ENCODE data around the gene FAM118B. TPM values are rescaled to one million over a fixed set of nuclear protein-coding genes. Genes with fewer than 3 reads are reported as not detected.
A peak's percentile ranks its signal among the peaks of the same experiment; 100 is the strongest.

FAM118B gene
- polyA plus RNA-seq, 4 donors: 20.2 to 30.3 (median 25.5) TPM

- 55 to 73% (median 60%) methylated on average over 22 of the region's 22 CpGs for WGBS, 3 donors
- no peak overlapping the region for H3K4me3 ChIP-seq (ENCODE audit: low read depth in 1 of 3, low read length in 3 of 3)
- peaks cover 0 to 32% (median 0%) of the 10 kb centered on the region in 3 donors for H3K4me1 ChIP-seq (ENCODE audit: control insufficient read depth in 3 of 3, insufficient read depth in 2 of 3, low read depth in 1 of 3, low read length in 2 of 3)
- no peaks in the 10 kb centered on the region for H3K9me3 ChIP-seq (ENCODE audit: control insufficient read depth in 2 of 2, insufficient read depth in 1 of 2, low read depth in 1 of 2, low read length in 1 of 2)
- DNase-seq (peak in 1 of 2 donors; percentile 74), FAIRE-seq (no peak)
- peaks cover 0 to 66% (median 0%) of the 10 kb centered on the region in 3 donors for H3K36me3 ChIP-seq (ENCODE audit: control insufficient read depth in 3 of 3, insufficient read depth in 2 of 3, low read depth in 1 of 3, low read length in 3 of 3)
- H3K27me3 ChIP-seq (ENCODE audit: control insufficient read depth in 3 of 3, insufficient read depth in 3 of 3, low read length in 3 of 3): no peaks in the 10 kb centered on the region
- peak overlapping the region in 1 of 3 donors; percentile 63 for H3K27ac ChIP-seq (ENCODE audit: low read depth in 1 of 3, low read length in 2 of 3)
Measured at GRCh38 chr11:126189109-126189929, 22.3 kb upstream of the FAM118B start.

GRCh38 chr11:126190792-126191191, 20.8 kb upstream of the FAM118B start:
- no peaks in the 10 kb centered on the region for H3K27me3 ChIP-seq (ENCODE audit: control insufficient read depth in 3 of 3, insufficient read depth in 3 of 3, low read length in 3 of 3)
- H3K4me3 ChIP-seq (ENCODE audit: low read depth in 1 of 3, low read length in 3 of 3): no peak overlapping the region
- peaks cover 0 to 67% (median 0%) of the 10 kb centered on the region in 3 donors for H3K36me3 ChIP-seq (ENCODE audit: control insufficient read depth in 3 of 3, insufficient read depth in 2 of 3, low read depth in 1 of 3, low read length in 3 of 3)
- peaks cover 0 to 19% (median 0%) of the 10 kb centered on the region in 3 donors for H3K4me1 ChIP-seq (ENCODE audit: control insufficient read depth in 3 of 3, insufficient read depth in 2 of 3, low read depth in 1 of 3, low read length in 2 of 3)
- no peak for DNase-seq
- no peaks in the 10 kb centered on the region for H3K9me3 ChIP-seq (ENCODE audit: control insufficient read depth in 2 of 2, insufficient read depth in 1 of 2, low read depth in 1 of 2, low read length in 1 of 2)
- whole genome bisulfite sequencing, 3 donors: 93 to 97% (median 96%) methylated on average over 14 of the region's 14 CpGs
- H3K27ac ChIP-seq (ENCODE audit: low read depth in 1 of 3, low read length in 2 of 3): no peak overlapping the region
- no peak for FAIRE-seq

GRCh38 chr11:126191379-126192073, 20.1 kb upstream of the FAM118B start:
- no peak for FAIRE-seq
- peaks cover 0 to 67% (median 0%) of the 10 kb centered on the region in 3 donors for H3K36me3 ChIP-seq (ENCODE audit: control insufficient read depth in 3 of 3, insufficient read depth in 2 of 3, low read depth in 1 of 3, low read length in 3 of 3)
- no peak overlapping the region for H3K27ac ChIP-seq (ENCODE audit: low read depth in 1 of 3, low read length in 2 of 3)
- DNase-seq: no peak
- 88 to 96% (median 92%) methylated on average over 11 of the region's 11 CpGs for WGBS, 3 donors
- no peaks in the 10 kb centered on the region for H3K27me3 ChIP-seq (ENCODE audit: control insufficient read depth in 3 of 3, insufficient read depth in 3 of 3, low read length in 3 of 3)
- H3K4me1 ChIP-seq (ENCODE audit: control insufficient read depth in 3 of 3, insufficient read depth in 2 of 3, low read depth in 1 of 3, low read length in 2 of 3): peaks cover 0 to 19% (median 0%) of the 10 kb centered on the region in 3 donors
- H3K4me3 ChIP-seq (ENCODE audit: low read depth in 1 of 3, low read length in 3 of 3): no peak overlapping the region
- no peaks in the 10 kb centered on the region for H3K9me3 ChIP-seq (ENCODE audit: control insufficient read depth in 2 of 2, insufficient read depth in 1 of 2, low read depth in 1 of 2, low read length in 1 of 2)

- peaks cover 0 to 4% of the 10 kb centered on the region in 2 donors for H3K9me3 ChIP-seq (ENCODE audit: control insufficient read depth in 2 of 2, insufficient read depth in 1 of 2, low read depth in 1 of 2, low read length in 1 of 2)
- no peaks in the 10 kb centered on the region for H3K27me3 ChIP-seq (ENCODE audit: control insufficient read depth in 3 of 3, insufficient read depth in 3 of 3, low read length in 3 of 3)
- DNase-seq: no peak
- peaks cover 1 to 71% (median 4%) of the 10 kb centered on the region in 3 donors for H3K36me3 ChIP-seq (ENCODE audit: control insufficient read depth in 3 of 3, insufficient read depth in 2 of 3, low read depth in 1 of 3, low read length in 3 of 3)
- H3K27ac ChIP-seq (ENCODE audit: low read depth in 1 of 3, low read length in 2 of 3): no peak overlapping the region
- no peak for FAIRE-seq
- H3K4me1 ChIP-seq (ENCODE audit: control insufficient read depth in 3 of 3, insufficient read depth in 2 of 3, low read depth in 1 of 3, low read length in 2 of 3): peaks cover 0 to 13% (median 0%) of the 10 kb centered on the region in 3 donors
- H3K4me3 ChIP-seq (ENCODE audit: low read depth in 1 of 3, low read length in 3 of 3): no peak overlapping the region
- WGBS, 3 donors: 93 to 96% (median 95%) methylated on average over 7 of the region's 7 CpGs
Measured at GRCh38 chr11:126192361-126192760, 19.2 kb upstream of the FAM118B start.

- Histone ChIP-seq H3K9me3 (ENCODE audit: control insufficient read depth in 2 of 2, insufficient read depth in 1 of 2, low read depth in 1 of 2, low read length in 1 of 2) (peaks cover 0 to 11% of the 10 kb centered on the region in 2 donors), H3K27ac (ENCODE audit: low read depth in 1 of 3, low read length in 2 of 3) (no peak overlapping the region), H3K27me3 (ENCODE audit: control insufficient read depth in 3 of 3, insufficient read depth in 3 of 3, low read length in 3 of 3) (no peaks in the 10 kb centered on the region), H3K4me1 (ENCODE audit: control insufficient read depth in 3 of 3, insufficient read depth in 2 of 3, low read depth in 1 of 3, low read length in 2 of 3) (peaks cover 0 to 13% (median 0%) of the 10 kb centered on the region in 3 donors), H3K4me3 (ENCODE audit: low read depth in 1 of 3, low read length in 3 of 3) (no peak overlapping the region), H3K36me3 (ENCODE audit: control insufficient read depth in 3 of 3, insufficient read depth in 2 of 3, low read depth in 1 of 3, low read length in 3 of 3) (peaks cover 5 to 73% (median 11%) of the 10 kb centered on the region in 3 donors)
- 92 to 95% (median 92%) methylated on average over 16 of the region's 16 CpGs for WGBS, 3 donors
- DNase-seq: no peak
- FAIRE-seq: no peak
Measured at GRCh38 chr11:126193038-126193478, 18.5 kb upstream of the FAM118B start.

GRCh38 chr11:126194121-126194543, 17.4 kb upstream of the FAM118B start:
- H3K9me3 ChIP-seq (ENCODE audit: control insufficient read depth in 2 of 2, insufficient read depth in 1 of 2, low read depth in 1 of 2, low read length in 1 of 2): peaks cover 1 to 17% of the 10 kb centered on the region in 2 donors
- 47 to 51% (median 49%) methylated on average over 9 of the region's 9 CpGs for WGBS, 3 donors
- peaks cover 0 to 13% (median 0%) of the 10 kb centered on the region in 3 donors for H3K4me1 ChIP-seq (ENCODE audit: control insufficient read depth in 3 of 3, insufficient read depth in 2 of 3, low read depth in 1 of 3, low read length in 2 of 3)
- no peak overlapping the region for H3K4me3 ChIP-seq (ENCODE audit: low read depth in 1 of 3, low read length in 3 of 3)
- no peak for FAIRE-seq
- peaks cover 11 to 72% (median 12%) of the 10 kb centered on the region in 3 donors for H3K36me3 ChIP-seq (ENCODE audit: control insufficient read depth in 3 of 3, insufficient read depth in 2 of 3, low read depth in 1 of 3, low read length in 3 of 3)
- H3K27me3 ChIP-seq (ENCODE audit: control insufficient read depth in 3 of 3, insufficient read depth in 3 of 3, low read length in 3 of 3): no peaks in the 10 kb centered on the region
- H3K27ac ChIP-seq (ENCODE audit: low read depth in 1 of 3, low read length in 2 of 3): no peak overlapping the region
- DNase-seq: peak; percentile 47 to 68

- Histone ChIP-seq H3K4me1 (ENCODE audit: control insufficient read depth in 3 of 3, insufficient read depth in 2 of 3, low read depth in 1 of 3, low read length in 2 of 3) (peaks cover 0 to 3% (median 0%) of the 10 kb centered on the region in 3 donors), H3K27me3 (ENCODE audit: control insufficient read depth in 3 of 3, insufficient read depth in 3 of 3, low read length in 3 of 3) (no peaks in the 10 kb centered on the region), H3K9me3 (ENCODE audit: control insufficient read depth in 2 of 2, insufficient read depth in 1 of 2, low read depth in 1 of 2, low read length in 1 of 2) (peaks cover 1 to 17% of the 10 kb centered on the region in 2 donors), H3K4me3 (ENCODE audit: low read depth in 1 of 3, low read length in 3 of 3) (no peak overlapping the region), H3K27ac (ENCODE audit: low read depth in 1 of 3, low read length in 2 of 3) (no peak overlapping the region), H3K36me3 (ENCODE audit: control insufficient read depth in 3 of 3, insufficient read depth in 2 of 3, low read depth in 1 of 3, low read length in 3 of 3) (peaks cover 11 to 71% (median 14%) of the 10 kb centered on the region in 3 donors)
- 88 to 96% (median 95%) methylated on average over 3 of the region's 3 CpGs for WGBS, 3 donors
- FAIRE-seq: no peak
- no peak for DNase-seq
Measured at GRCh38 chr11:126195119-126195518, 16.5 kb upstream of the FAM118B start.

- H3K27me3 ChIP-seq (ENCODE audit: control insufficient read depth in 3 of 3, insufficient read depth in 3 of 3, low read length in 3 of 3): no peaks in the 10 kb centered on the region
- peaks cover 18 to 63% (median 22%) of the 10 kb centered on the region in 3 donors for H3K36me3 ChIP-seq (ENCODE audit: control insufficient read depth in 3 of 3, insufficient read depth in 2 of 3, low read depth in 1 of 3, low read length in 3 of 3)
- DNase-seq (no peak), FAIRE-seq (no peak)
- H3K27ac ChIP-seq (ENCODE audit: low read depth in 1 of 3, low read length in 2 of 3): no peak overlapping the region
- no peaks in the 10 kb centered on the region for H3K4me1 ChIP-seq (ENCODE audit: control insufficient read depth in 3 of 3, insufficient read depth in 2 of 3, low read depth in 1 of 3, low read length in 2 of 3)
- WGBS, 3 donors: 88 to 95% (median 94%) methylated on average over 7 of the region's 7 CpGs
- peaks cover 1 to 17% of the 10 kb centered on the region in 2 donors for H3K9me3 ChIP-seq (ENCODE audit: control insufficient read depth in 2 of 2, insufficient read depth in 1 of 2, low read depth in 1 of 2, low read length in 1 of 2)
- H3K4me3 ChIP-seq (ENCODE audit: low read depth in 1 of 3, low read length in 3 of 3): no peak overlapping the region
Measured at GRCh38 chr11:126197277-126197939, 14.2 kb upstream of the FAM118B start.

Data from small intestine (tissue), 7 donors.